Spleen (tissue), 11 donors: ENCODE results near the gene EDDM3A. TPM values are rescaled to one million over a fixed set of nuclear protein-coding genes. Genes with fewer than 3 reads are reported as not detected.

Experiments used
- DNase-seq: peaks from one replicate; pipeline ENCODE4 v3.0.0-alpha.2; 2020
- H3K27ac ChIP-seq, 8 donors: fragments of 200-600 bp; sonication (generic) in 7 of 8; 1 replicate in 4 of 8; 2 replicates in 4 of 8; pipeline versions ENCODE4 v1.5.0 to v1.8.0; 2016 to 2021; ENCODE audit warnings: inconsistent platforms in 4 of 8, mild to moderate bottlenecking in 4 of 8, moderate library complexity in 1 of 8
- H3K27me3 ChIP-seq, 7 donors: fragments of 200-600 bp; sonication (generic) in 6 of 7; replicated peaks in 1 of 7; 1 replicate in 4 of 7; 2 replicates in 3 of 7; pipeline versions ENCODE4 v1.5.0 to v1.8.0; 2016 to 2021; ENCODE audit warnings: inconsistent platforms in 3 of 7, mild to moderate bottlenecking in 1 of 7
- H3K36me3 ChIP-seq, 6 donors: fragments of 200-600 bp; sonication (generic) in 5 of 6; 1 replicate in 4 of 6; 2 replicates in 2 of 6; pipeline versions ENCODE4 v1.5.0 to v1.8.0; 2016 to 2021; ENCODE audit warnings: inconsistent platforms in 2 of 6
- H3K4me1 ChIP-seq, 6 donors: fragments of 200-600 bp; sonication (generic) in 5 of 6; 1 replicate in 3 of 6; 2 replicates in 3 of 6; pipeline versions ENCODE4 v1.5.0 to v1.8.0; 2016 to 2021; ENCODE audit warnings: inconsistent platforms in 3 of 6
- H3K4me3 ChIP-seq, 8 donors: fragments of 200-600 bp; sonication (generic) in 7 of 8; 1 replicate in 4 of 8; 2 replicates in 4 of 8; pipeline versions ENCODE4 v1.5.0 to v1.8.0; 2016 to 2021; ENCODE audit warnings: inconsistent platforms in 4 of 8, mild to moderate bottlenecking in 4 of 8, moderate library complexity in 2 of 8
- H3K9me3 ChIP-seq, 8 donors: fragments of 200-600 bp; sonication (generic) in 7 of 8; 1 replicate in 4 of 8; 2 replicates in 4 of 8; pipeline versions ENCODE4 v1.5.0 to v1.8.0; 2016 to 2021; ENCODE audit warnings: inconsistent platforms in 4 of 8
- CTCF ChIP-seq, 11 experiments: fragments of 200-600 bp in 7 of 11; fragments of 450-650 bp in 4 of 11; sonication (generic) in 4 of 11; IDR thresholded peaks in 8 of 11; conservative IDR thresholded peaks in 3 of 11; 1 replicate in 7 of 11; 2 replicates in 4 of 11; pipeline versions ENCODE4 v1.4.0 to v1.8.0; 2016 to 2021; ENCODE audit warnings: antibody characterized with exemption in 11 of 11, inconsistent platforms in 4 of 11, mild to moderate bottlenecking in 1 of 11
- POLR2A ChIP-seq, 3 donors: fragments of 450-650 bp; IDR thresholded peaks; one replicate each; pipeline ENCODE4 v1.5.1; 2017; ENCODE audit warnings: antibody characterized with exemption in 3 of 3, mild to moderate bottlenecking in 1 of 3
- POLR2AphosphoS5 ChIP-seq, 3 donors: sonication (generic); formaldehyde crosslinking; IDR thresholded peaks; one replicate each; pipeline ENCODE4 v1.5.1; 2017; ENCODE audit warnings: antibody characterized with exemption in 3 of 3
- WGBS, 5 donors: extraction: QIAGEN DNeasy Blood & Tissue Kit in 3 of 5; methylation state at CpG; one replicate each; pipeline versions ENCODE4 v1.1.5 to v1.1.7; 2013 to 2018; 5-methylcytosine and 5-hydroxymethylcytosine counted together
- intact Hi-C: fragments of 100-400 bp; cut with DNase I; formaldehyde crosslinking; loops from one replicate; pipeline ENCODE4 v1.15.0; 2023; ENCODE audit warnings: low total_unique reads
- polyA plus RNA-seq, 3 donors: library from polyadenylated mRNA; stranded (reverse); fragments of 200-250 nt; gene quantifications; one replicate each; pipeline ENCODE4 v1.2.1, GENCODE V29; 2013
- total RNA-seq, 7 donors: library from RNA; depleted of rRNA in 3 of 7; stranded (reverse); fragments of >200 nt in 3 of 7; fragmentation: NEBNext Ultra II Directional in 4 of 7; extraction: Animal tissue kit (Norgen Biotek cat#: 25700) in 4 of 7; gene quantifications; one replicate each; pipeline versions ENCODE4 v1.1.0 to v1.2.1, GENCODE V29; 2016 to 2021
- donor health status: healthy with polysubstance abuse.
- donor health status: DM: no; HTN: no; CAD: no; lungs with moderate emphysema.
- donor health status: DM: no; HTN: no; CAD: no.
- donor health status: Bipolar disorder and iron deficiency.
- donor health status: healthy.
- donor health status: DM: no; HTN: no; CAD: no.
- donor health status: DM: yes; HTN: yes; CAD: no.

Gene EDDM3A
- total and polyA plus RNA-seq, 10 donors: 0.24 TPM; not detected in 9

GRCh38 chr14:20706657-20707355 is 38.9 kb upstream of the EDDM3A start:
- no peak for DNase-seq
- 36 to 68% (median 55%) methylated on average over 4 of the region's 4 CpGs for WGBS, 5 donors
- Histone ChIP-seq H3K9me3 (peaks cover 0 to 21% (median 9%) of the 10 kb centered on the region in 8 donors), H3K4me1 (peaks cover 0 to 20% (median 1%) of the 10 kb centered on the region in 6 donors), H3K36me3 (no peaks in the 10 kb centered on the region), H3K27ac (peak overlapping the region in 5 of 8 donors; percentile 16 to 45 (median 39)), H3K27me3 (no peaks in the 10 kb centered on the region), H3K4me3 (no peak overlapping the region)
- intact Hi-C loops: no loop called here
- TF ChIP-seq CTCF (IDR thresholded peaks at IDR 0.05 in 8 of 11, conservative IDR thresholded peaks at IDR 0.05 in 3 of 11) (no peak), POLR2AphosphoS5 (IDR thresholded peaks at IDR 0.05) (no peak), POLR2A (IDR thresholded peaks at IDR 0.05) (no peak)

GRCh38 chr14:20707622-20708021 is 38.1 kb upstream of the EDDM3A start:
- Histone ChIP-seq H3K9me3 (peaks cover 0 to 21% (median 9%) of the 10 kb centered on the region in 8 donors), H3K36me3 (no peaks in the 10 kb centered on the region), H3K27ac (peak overlapping the region in 5 of 8 donors; percentile 16 to 45 (median 39)), H3K27me3 (no peaks in the 10 kb centered on the region), H3K4me3 (no peak overlapping the region), H3K4me1 (peaks cover 0 to 21% (median 2%) of the 10 kb centered on the region in 6 donors)
- intact Hi-C loops: no loop called here
- TF ChIP-seq POLR2AphosphoS5 (IDR thresholded peaks at IDR 0.05) (no peak), POLR2A (IDR thresholded peaks at IDR 0.05) (no peak), CTCF (IDR thresholded peaks at IDR 0.05 in 8 of 11, conservative IDR thresholded peaks at IDR 0.05 in 3 of 11) (no peak)
- 65 to 90% (median 84%) methylated on average over 2 of the region's 2 CpGs for WGBS, 5 donors
- DNase-seq: no peak

- Histone ChIP-seq H3K27me3 (no peaks in the 10 kb centered on the region), H3K4me3 (no peak overlapping the region), H3K9me3 (peaks cover 0 to 6% (median 1%) of the 10 kb centered on the region in 8 donors), H3K27ac (no peak overlapping the region), H3K4me1 (peaks cover 0 to 52% (median 15%) of the 10 kb centered on the region in 6 donors), H3K36me3 (no peaks in the 10 kb centered on the region)
- no peak for DNase-seq
- TF ChIP-seq CTCF (IDR thresholded peaks at IDR 0.05 in 8 of 11, conservative IDR thresholded peaks at IDR 0.05 in 3 of 11) (no peak), POLR2A (IDR thresholded peaks at IDR 0.05) (no peak), POLR2AphosphoS5 (IDR thresholded peaks at IDR 0.05) (no peak)
- WGBS, 5 donors: 68 to 91% (median 75%) methylated on average over 4 of the region's 4 CpGs
- intact Hi-C loops: no loop called here
These were observed 34.4 kb upstream of the EDDM3A start for GRCh38 chr14:20711261-20711660.

- WGBS, 5 donors: 41 to 70% (median 49%) methylated on average over 4 of the region's 4 CpGs
- TF ChIP-seq CTCF (IDR thresholded peaks at IDR 0.05 in 8 of 11, conservative IDR thresholded peaks at IDR 0.05 in 3 of 11): no peak
- no peak for TF ChIP-seq POLR2A (IDR thresholded peaks at IDR 0.05)
- TF ChIP-seq POLR2AphosphoS5 (IDR thresholded peaks at IDR 0.05): no peak
- peaks cover 0 to 50% (median 16%) of the 10 kb centered on the region in 6 donors for H3K4me1 ChIP-seq
- intact Hi-C loops: no loop called here
- H3K4me3 ChIP-seq: no peak overlapping the region
- no peak overlapping the region for H3K27ac ChIP-seq
- no peaks in the 10 kb centered on the region for H3K36me3 ChIP-seq
- no peak for DNase-seq
- H3K27me3 ChIP-seq: no peaks in the 10 kb centered on the region
- H3K9me3 ChIP-seq: peaks cover 0 to 2% (median 0%) of the 10 kb centered on the region in 8 donors
These were observed 34.0 kb upstream of the EDDM3A start for GRCh38 chr14:20711685-20712084.
